ENCODE results near the gene DEPDC7.
"Not testable (repeated sequence)": the region's sequence is repeated elsewhere in the genome, so short reads cannot be mapped to it uniquely, and the experiment has no call there.

The DEPDC7 gene

GRCh38 chr11:33025339-33025722 lies 9.7 kb downstream of the DEPDC7 start:
- no peaks in the 10 kb centered on the region for H3K36me3 ChIP-seq (ENCODE audit: control insufficient read depth in 1 of 2, insufficient read depth in 2 of 2, low read length in 2 of 2)
- H3K27ac ChIP-seq (ENCODE audit: low read length): no peak overlapping the region
- H3K4me1 ChIP-seq (ENCODE audit: control insufficient read depth in 1 of 2, insufficient read depth in 2 of 2, low read length in 2 of 2): no peaks in the 10 kb centered on the region
- H3K4me3 ChIP-seq (ENCODE audit: low read depth in 1 of 2, low read length in 2 of 2): no peak overlapping the region
- H3K9me3 ChIP-seq (ENCODE audit: control insufficient read depth in 1 of 2, low read length in 2 of 2): no peaks in the 10 kb centered on the region
- H3K27me3 ChIP-seq (ENCODE audit: low read depth, low read length): no peaks in the 10 kb centered on the region

GRCh38 chr11:33027233-33027632 lies 11.6 kb downstream of the DEPDC7 start:
- no peak overlapping the region for H3K4me3 ChIP-seq (ENCODE audit: low read depth in 1 of 2, low read length in 2 of 2)
- H3K36me3 ChIP-seq (ENCODE audit: control insufficient read depth in 1 of 2, insufficient read depth in 2 of 2, low read length in 2 of 2): no peaks in the 10 kb centered on the region
- no peaks in the 10 kb centered on the region for H3K27me3 ChIP-seq (ENCODE audit: low read depth, low read length)
- H3K9me3 ChIP-seq (ENCODE audit: control insufficient read depth in 1 of 2, low read length in 2 of 2): no peaks in the 10 kb centered on the region
- no peaks in the 10 kb centered on the region for H3K4me1 ChIP-seq (ENCODE audit: control insufficient read depth in 1 of 2, insufficient read depth in 2 of 2, low read length in 2 of 2)
- H3K27ac ChIP-seq (ENCODE audit: low read length): no peak overlapping the region

- Histone ChIP-seq H3K27me3 (ENCODE audit: low read depth, low read length) (no peaks in the 10 kb centered on the region), H3K4me3 (ENCODE audit: low read depth in 1 of 2, low read length in 2 of 2) (no peak overlapping the region), H3K9me3 (ENCODE audit: control insufficient read depth in 1 of 2, low read length in 2 of 2) (no peaks in the 10 kb centered on the region), H3K27ac (ENCODE audit: low read length) (no peak overlapping the region), H3K4me1 (ENCODE audit: control insufficient read depth in 1 of 2, insufficient read depth in 2 of 2, low read length in 2 of 2) (no peaks in the 10 kb centered on the region), H3K36me3 (ENCODE audit: control insufficient read depth in 1 of 2, insufficient read depth in 2 of 2, low read length in 2 of 2) (no peaks in the 10 kb centered on the region)
Measured at GRCh38 chr11:33027846-33028536, 12.3 kb downstream of the DEPDC7 start.

- Histone ChIP-seq H3K27ac (ENCODE audit: low read length) (no peak overlapping the region), H3K36me3 (ENCODE audit: control insufficient read depth in 1 of 2, insufficient read depth in 2 of 2, low read length in 2 of 2) (no peaks in the 10 kb centered on the region), H3K27me3 (ENCODE audit: low read depth, low read length) (no peaks in the 10 kb centered on the region), H3K9me3 (ENCODE audit: control insufficient read depth in 1 of 2, low read length in 2 of 2) (no peaks in the 10 kb centered on the region), H3K4me3 (ENCODE audit: low read depth in 1 of 2, low read length in 2 of 2) (no peak overlapping the region), H3K4me1 (ENCODE audit: control insufficient read depth in 1 of 2, insufficient read depth in 2 of 2, low read length in 2 of 2) (no peaks in the 10 kb centered on the region)
Measured at GRCh38 chr11:33028537-33028914, 12.8 kb downstream of the DEPDC7 start.

GRCh38 chr11:33029218-33029617 lies 13.5 kb downstream of the DEPDC7 start:
- not testable (repeated sequence) for H3K27me3 ChIP-seq (ENCODE audit: low read depth, low read length); H3K9me3 ChIP-seq (ENCODE audit: control insufficient read depth in 1 of 2, low read length in 2 of 2); H3K27ac ChIP-seq (ENCODE audit: low read length); H3K36me3 ChIP-seq (ENCODE audit: control insufficient read depth in 1 of 2, insufficient read depth in 2 of 2, low read length in 2 of 2); H3K4me1 ChIP-seq (ENCODE audit: control insufficient read depth in 1 of 2, insufficient read depth in 2 of 2, low read length in 2 of 2); H3K4me3 ChIP-seq (ENCODE audit: low read depth in 1 of 2, low read length in 2 of 2)

- H3K9me3 ChIP-seq (ENCODE audit: control insufficient read depth in 1 of 2, low read length in 2 of 2): no peaks in the 10 kb centered on the region
- H3K36me3 ChIP-seq (ENCODE audit: control insufficient read depth in 1 of 2, insufficient read depth in 2 of 2, low read length in 2 of 2): no peaks in the 10 kb centered on the region
- H3K27ac ChIP-seq (ENCODE audit: low read length): no peak overlapping the region
- H3K4me1 ChIP-seq (ENCODE audit: control insufficient read depth in 1 of 2, insufficient read depth in 2 of 2, low read length in 2 of 2): no peaks in the 10 kb centered on the region
- H3K27me3 ChIP-seq (ENCODE audit: low read depth, low read length): no peaks in the 10 kb centered on the region
- H3K4me3 ChIP-seq (ENCODE audit: low read depth in 1 of 2, low read length in 2 of 2): no peak overlapping the region
Measured at GRCh38 chr11:33033493-33033892, 17.8 kb downstream of the DEPDC7 start.

GRCh38 chr11:33035011-33035410 lies 19.3 kb downstream of the DEPDC7 start:
- no peaks in the 10 kb centered on the region for H3K4me1 ChIP-seq (ENCODE audit: control insufficient read depth in 1 of 2, insufficient read depth in 2 of 2, low read length in 2 of 2)
- H3K36me3 ChIP-seq (ENCODE audit: control insufficient read depth in 1 of 2, insufficient read depth in 2 of 2, low read length in 2 of 2): peaks cover 0 to 6% of the 10 kb centered on the region in 2 donors
- H3K27me3 ChIP-seq (ENCODE audit: low read depth, low read length): no peaks in the 10 kb centered on the region
- no peak overlapping the region for H3K27ac ChIP-seq (ENCODE audit: low read length)
- H3K4me3 ChIP-seq (ENCODE audit: low read depth in 1 of 2, low read length in 2 of 2): no peak overlapping the region
- H3K9me3 ChIP-seq (ENCODE audit: control insufficient read depth in 1 of 2, low read length in 2 of 2): no peaks in the 10 kb centered on the region

GRCh38 chr11:33039274-33040032 lies 23.8 kb downstream of the DEPDC7 start, which contains the start of gene TCP11L1:
Gene TCP11L1, plus strand, starts transcription at chr11:33039572. Its CDS starts 4,202 bp downstream, at chr11:33043774.
- Histone ChIP-seq H3K27me3 (ENCODE audit: low read depth, low read length) (no peaks in the 10 kb centered on the region), H3K4me1 (ENCODE audit: control insufficient read depth in 1 of 2, insufficient read depth in 2 of 2, low read length in 2 of 2) (peaks cover 6 to 9% of the 10 kb centered on the region in 2 donors), H3K4me3 (ENCODE audit: low read depth in 1 of 2, low read length in 2 of 2) (peak within 1 kb of the TSS; percentile 75 to 90), H3K36me3 (ENCODE audit: control insufficient read depth in 1 of 2, insufficient read depth in 2 of 2, low read length in 2 of 2) (peaks cover 5 to 14% of the 10 kb centered on the region in 2 donors), H3K9me3 (ENCODE audit: control insufficient read depth in 1 of 2, low read length in 2 of 2) (no peaks in the 10 kb centered on the region), H3K27ac (ENCODE audit: low read length) (peak within 1 kb of the TSS; percentile 90)

GRCh38 chr11:33040033-33040861 lies 24.6 kb downstream of the DEPDC7 start:
- Histone ChIP-seq H3K27ac (ENCODE audit: low read length) (peak overlapping the region; percentile 90), H3K27me3 (ENCODE audit: low read depth, low read length) (no peaks in the 10 kb centered on the region), H3K4me3 (ENCODE audit: low read depth in 1 of 2, low read length in 2 of 2) (peak overlapping the region; percentile 75 to 90), H3K36me3 (ENCODE audit: control insufficient read depth in 1 of 2, insufficient read depth in 2 of 2, low read length in 2 of 2) (peaks cover 9 to 16% of the 10 kb centered on the region in 2 donors), H3K9me3 (ENCODE audit: control insufficient read depth in 1 of 2, low read length in 2 of 2) (no peaks in the 10 kb centered on the region), H3K4me1 (ENCODE audit: control insufficient read depth in 1 of 2, insufficient read depth in 2 of 2, low read length in 2 of 2) (peaks cover 6 to 9% of the 10 kb centered on the region in 2 donors)

GRCh38 chr11:33040862-33041453 lies 25.3 kb downstream of the DEPDC7 start:
- H3K27ac ChIP-seq (ENCODE audit: low read length): no peak overlapping the region
- H3K9me3 ChIP-seq (ENCODE audit: control insufficient read depth in 1 of 2, low read length in 2 of 2): no peaks in the 10 kb centered on the region
- H3K36me3 ChIP-seq (ENCODE audit: control insufficient read depth in 1 of 2, insufficient read depth in 2 of 2, low read length in 2 of 2): peaks cover 9 to 16% of the 10 kb centered on the region in 2 donors
- H3K27me3 ChIP-seq (ENCODE audit: low read depth, low read length): no peaks in the 10 kb centered on the region
- peak overlapping the region; percentile 75 to 90 for H3K4me3 ChIP-seq (ENCODE audit: low read depth in 1 of 2, low read length in 2 of 2)
- H3K4me1 ChIP-seq (ENCODE audit: control insufficient read depth in 1 of 2, insufficient read depth in 2 of 2, low read length in 2 of 2): peaks cover 6 to 9% of the 10 kb centered on the region in 2 donors
